ENCODE measurements around the gene COMMD10.

DNA sequence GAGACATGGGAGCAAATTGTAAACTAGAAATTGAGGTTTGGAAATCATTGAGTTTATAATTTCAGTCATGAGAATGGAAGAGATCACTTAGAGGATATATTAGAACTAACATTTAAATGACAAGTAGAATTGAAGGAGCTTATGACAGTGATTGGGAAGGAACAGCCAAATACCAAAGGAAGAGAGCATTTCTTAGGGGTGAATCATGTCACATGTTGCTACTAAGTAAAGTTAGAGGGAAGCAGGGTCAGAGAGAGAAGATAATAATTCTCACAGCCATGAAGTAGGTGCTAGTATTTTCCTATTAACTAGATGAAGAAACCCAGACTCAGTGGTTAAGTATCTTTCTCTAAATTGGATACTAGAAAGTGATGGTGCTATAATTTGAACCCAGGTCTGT lies 59.3 kb downstream of the COMMD10 start:
- TF ChIP-seq, protein P1, sequence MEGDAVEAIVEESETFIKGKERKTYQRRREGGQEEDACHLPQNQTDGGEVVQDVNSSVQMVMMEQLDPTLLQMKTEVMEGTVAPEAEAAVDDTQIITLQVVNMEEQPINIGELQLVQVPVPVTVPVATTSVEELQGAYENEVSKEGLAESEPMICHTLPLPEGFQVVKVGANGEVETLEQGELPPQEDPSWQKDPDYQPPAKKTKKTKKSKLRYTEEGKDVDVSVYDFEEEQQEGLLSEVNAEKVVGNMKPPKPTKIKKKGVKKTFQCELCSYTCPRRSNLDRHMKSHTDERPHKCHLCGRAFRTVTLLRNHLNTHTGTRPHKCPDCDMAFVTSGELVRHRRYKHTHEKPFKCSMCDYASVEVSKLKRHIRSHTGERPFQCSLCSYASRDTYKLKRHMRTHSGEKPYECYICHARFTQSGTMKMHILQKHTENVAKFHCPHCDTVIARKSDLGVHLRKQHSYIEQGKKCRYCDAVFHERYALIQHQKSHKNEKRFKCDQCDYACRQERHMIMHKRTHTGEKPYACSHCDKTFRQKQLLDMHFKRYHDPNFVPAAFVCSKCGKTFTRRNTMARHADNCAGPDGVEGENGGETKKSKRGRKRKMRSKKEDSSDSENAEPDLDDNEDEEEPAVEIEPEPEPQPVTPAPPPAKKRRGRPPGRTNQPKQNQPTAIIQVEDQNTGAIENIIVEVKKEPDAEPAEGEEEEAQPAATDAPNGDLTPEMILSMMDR (IDR thresholded peaks at IDR 0.05) = no peak
- TF ChIP-seq EP300 (IDR thresholded peaks at IDR 0.05) = no peak
- TF ChIP-seq POLR2A (IDR thresholded peaks at IDR 0.05) = no peak

Measured in stomach (tissue), 4 donors.